Endometrial microvascular endothelial cells (primary cell): Measurements from ENCODE around the gene CEP63. TPM values are rescaled to one million over a fixed set of nuclear protein-coding genes. Genes with fewer than 3 reads are reported as not detected.

ENCODE experiments used
- in situ Hi-C: cut with HindIII; loops from 2 replicates; pipeline ENCODE4 v1.10.0; 2017; ENCODE audit warnings: low sequenced_read_pairs, low pct_unique_long_range_greater_than_20kb; ENCODE audit errors: inconsistent ontology term
- total RNA-seq: library from RNA; depleted of rRNA; stranded (reverse); fragments of >200 nt; gene quantifications from one replicate; pipeline ENCODE4 v1.2.3, GENCODE V29; 2015; ENCODE audit errors: inconsistent ontology term

CEP63 gene
- total RNA-seq, 1 donor from 2014 or later = 23.1 TPM

GRCh38 chr3:134495980-134496379 lies 10.1 kb downstream of the CEP63 start:
- in situ Hi-C loops = loop anchor here (25.0 kb wide), 1 partner anchor 109 kb away; no protein-coding TSS in a partner anchor

- in situ Hi-C loops = loop anchor here (25.0 kb wide), 1 partner anchor 109 kb away; no protein-coding TSS in a partner anchor
These were observed 10.7 kb downstream of the CEP63 start for GRCh38 chr3:134496471-134497071.

GRCh38 chr3:134503266-134503665 lies 17.4 kb downstream of the CEP63 start:
- in situ Hi-C loops = no loop called here

GRCh38 chr3:134504132-134504531 lies 18.3 kb downstream of the CEP63 start:
- in situ Hi-C loops = no loop called here

- in situ Hi-C loops = no loop called here
These were observed 19.6 kb downstream of the CEP63 start for GRCh38 chr3:134505485-134505884.

- in situ Hi-C loops = no loop called here
These were observed 25.6 kb downstream of the CEP63 start for GRCh38 chr3:134511500-134511899.

- in situ Hi-C loops = no loop called here
These were observed 31.0 kb downstream of the CEP63 start for GRCh38 chr3:134516905-134517304.

- in situ Hi-C loops = no loop called here
These were observed 31.9 kb downstream of the CEP63 start for GRCh38 chr3:134517791-134518190.

GRCh38 chr3:134522541-134522940 lies 36.7 kb downstream of the CEP63 start:
- in situ Hi-C loops = no loop called here

GRCh38 chr3:134525293-134525692 lies 39.4 kb downstream of the CEP63 start:
- in situ Hi-C loops = no loop called here

- in situ Hi-C loops = no loop called here
These were observed 40.5 kb downstream of the CEP63 start for GRCh38 chr3:134526319-134526718.

GRCh38 chr3:134527037-134527436 lies 41.2 kb downstream of the CEP63 start:
- in situ Hi-C loops = no loop called here

- in situ Hi-C loops = no loop called here
These were observed 41.8 kb downstream of the CEP63 start for GRCh38 chr3:134527538-134528186.

- in situ Hi-C loops = no loop called here
These were observed 47.6 kb downstream of the CEP63 start for GRCh38 chr3:134533493-134533892.

- in situ Hi-C loops = no loop called here
These were observed 49.5 kb downstream of the CEP63 start for GRCh38 chr3:134535186-134535970.

GRCh38 chr3:134536781-134537180 lies 50.9 kb downstream of the CEP63 start:
- in situ Hi-C loops = no loop called here

- in situ Hi-C loops = no loop called here
These were observed 56.6 kb downstream of the CEP63 start for GRCh38 chr3:134542287-134542958.

- in situ Hi-C loops = no loop called here
These were observed 57.3 kb downstream of the CEP63 start for GRCh38 chr3:134543113-134543512.

GRCh38 chr3:134544316-134544715 lies 58.5 kb downstream of the CEP63 start:
- in situ Hi-C loops = no loop called here
